GM19099 (cell line): Measurements from ENCODE around the gene FAM217B.

Source experiments
- POLR2A ChIP-seq: IDR thresholded peaks from 3 replicates; pipeline ENCODE4 v1.6.1; 2011; ENCODE audit warnings: low read depth; ENCODE audit not compliant: insufficient read length; ENCODE audit errors: extremely low read depth

FAM217B gene, protein sequence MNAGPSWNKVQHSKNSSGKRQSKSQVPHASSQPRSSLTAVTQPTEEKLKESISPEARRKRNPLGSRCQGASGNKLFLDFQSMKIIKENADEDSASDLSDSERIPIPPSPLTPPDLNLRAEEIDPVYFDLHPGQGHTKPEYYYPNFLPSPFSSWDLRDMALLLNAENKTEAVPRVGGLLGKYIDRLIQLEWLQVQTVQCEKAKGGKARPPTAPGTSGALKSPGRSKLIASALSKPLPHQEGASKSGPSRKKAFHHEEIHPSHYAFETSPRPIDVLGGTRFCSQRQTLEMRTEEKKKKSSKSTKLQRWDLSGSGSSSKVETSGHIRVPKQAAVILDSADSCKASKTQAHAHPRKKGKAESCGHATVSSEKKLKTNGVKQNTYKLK

DNA sequence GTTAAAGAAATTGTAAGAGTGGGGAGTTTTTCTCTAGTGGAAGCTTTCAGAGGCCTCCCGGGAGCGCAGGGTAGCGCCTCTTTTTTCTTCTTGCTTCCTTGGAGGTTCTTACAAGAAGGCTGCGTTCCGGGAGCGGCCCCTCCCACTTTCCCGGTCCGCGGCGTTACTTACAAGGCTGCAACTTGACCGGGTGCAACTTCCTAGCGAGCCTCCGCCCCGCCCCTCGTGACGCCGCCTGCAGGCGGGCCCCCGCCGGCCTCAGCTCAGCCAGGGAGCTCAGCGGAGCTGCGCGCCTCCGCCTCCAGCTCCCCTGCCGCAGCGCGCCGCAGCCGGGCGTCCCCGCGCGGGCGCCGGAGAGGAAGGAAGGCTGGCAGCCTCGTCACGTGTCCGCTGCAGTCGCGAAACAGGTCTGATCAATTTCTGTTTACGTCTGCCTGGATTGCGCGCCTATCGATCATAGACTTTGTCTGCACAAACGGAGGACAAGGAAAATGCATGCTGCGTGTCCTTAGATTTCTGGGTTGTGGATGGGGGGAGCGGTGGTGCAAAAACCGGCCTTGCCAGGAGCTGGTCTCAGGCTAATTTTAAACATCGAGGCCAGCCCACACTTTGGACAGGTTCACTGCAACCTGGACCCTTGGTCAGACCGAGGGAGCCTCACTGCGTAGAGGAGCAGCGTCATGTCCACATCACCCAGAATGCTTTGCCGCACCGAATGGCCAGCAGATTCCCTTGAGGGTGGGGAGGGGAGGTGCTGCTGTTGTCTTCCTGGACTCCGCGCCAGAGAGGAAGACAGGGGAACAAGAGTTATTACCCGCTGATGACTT is at the start of gene FAM217B, which contains the start of gene PPP1R3D:
TSS of gene FAM217B (plus strand) at position 261 of the 827 bp plus-strand sequence. CDS start 3,555 bp downstream, outside the sequence.
TSS of gene PPP1R3D (minus strand) at position 177 of the 827 bp plus-strand sequence. CDS start 374 bp downstream, outside the sequence.
- TF ChIP-seq POLR2A = peak; percentile 85

DNA sequence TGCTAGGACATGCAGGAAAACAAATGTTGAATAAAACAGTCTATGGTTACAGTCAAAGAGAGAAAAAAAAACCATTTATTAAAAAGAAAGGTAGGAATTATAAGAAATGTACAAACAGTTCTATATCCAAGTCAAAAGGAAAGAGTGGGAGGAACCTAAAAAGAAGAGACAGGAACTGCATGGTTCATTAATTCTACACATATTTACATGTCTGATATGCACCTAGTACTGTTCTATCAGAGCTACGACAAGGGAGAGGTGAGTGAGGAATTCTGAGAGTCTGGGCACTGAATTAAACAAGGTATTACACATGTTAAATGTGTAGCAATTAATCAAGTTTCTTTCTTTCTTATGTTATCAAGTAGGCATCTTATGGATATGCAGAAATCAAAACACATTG is 48.6 kb upstream of the FAM217B start:
- no peak for TF ChIP-seq POLR2A

DNA sequence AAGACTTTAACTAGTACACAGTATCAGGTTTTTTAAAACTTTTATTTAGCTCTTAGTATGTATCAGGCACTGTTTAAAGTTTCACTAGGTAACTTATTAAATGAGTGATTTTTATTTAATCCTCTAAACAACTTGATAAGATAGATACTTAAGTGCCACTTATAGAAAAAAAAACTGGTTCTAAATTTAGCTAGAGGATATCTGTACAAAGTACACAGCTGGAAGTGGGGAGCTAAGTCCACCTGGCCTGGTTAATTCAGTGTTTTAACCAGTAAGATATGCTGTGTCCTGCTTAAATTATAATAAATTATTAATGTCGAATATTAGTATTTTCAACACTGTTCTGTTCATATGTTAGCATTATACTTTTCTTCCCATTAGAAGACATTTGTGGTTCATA is 44.3 kb upstream of the FAM217B start:
- TF ChIP-seq POLR2A = no peak

DNA sequence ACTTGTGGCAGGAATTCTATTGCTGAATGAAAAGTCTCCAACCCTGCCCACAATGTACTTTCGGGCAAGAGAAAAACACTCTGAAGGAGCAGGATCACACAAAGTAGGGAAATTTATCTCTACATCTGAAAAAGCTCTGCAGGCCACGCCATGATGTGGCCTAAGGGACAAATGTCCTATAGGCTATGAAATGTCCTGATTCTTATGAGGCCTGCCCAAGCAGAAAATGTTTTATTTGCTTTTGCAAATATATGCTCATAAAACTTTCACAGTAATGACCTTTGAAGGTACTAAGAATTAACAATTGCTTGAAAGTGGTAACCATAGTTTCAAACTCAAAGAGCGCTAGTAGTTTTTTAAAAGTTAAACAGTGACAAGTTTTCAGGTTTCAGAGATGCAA is 37.7 kb upstream of the FAM217B start:
- TF ChIP-seq POLR2A = no peak

DNA sequence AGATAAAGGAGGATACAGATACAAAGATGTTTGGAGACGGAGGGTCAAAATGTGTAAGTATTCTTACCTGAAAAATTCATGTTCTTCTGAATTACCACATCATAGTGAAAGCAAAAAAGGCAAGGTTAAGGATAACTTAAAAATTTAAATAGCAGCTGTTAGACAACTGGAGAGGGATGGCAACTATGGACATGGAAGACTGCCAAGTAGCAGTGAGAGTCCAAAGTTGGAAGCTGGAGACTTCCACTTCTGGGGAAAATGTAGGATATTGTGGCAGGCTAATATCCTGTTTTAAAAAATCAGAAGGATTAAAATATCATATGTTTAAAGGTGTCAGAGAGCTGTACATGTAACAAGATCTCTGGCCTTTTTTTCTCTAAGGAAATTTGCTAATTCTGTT is 36.6 kb upstream of the FAM217B start:
- no peak for TF ChIP-seq POLR2A

DNA sequence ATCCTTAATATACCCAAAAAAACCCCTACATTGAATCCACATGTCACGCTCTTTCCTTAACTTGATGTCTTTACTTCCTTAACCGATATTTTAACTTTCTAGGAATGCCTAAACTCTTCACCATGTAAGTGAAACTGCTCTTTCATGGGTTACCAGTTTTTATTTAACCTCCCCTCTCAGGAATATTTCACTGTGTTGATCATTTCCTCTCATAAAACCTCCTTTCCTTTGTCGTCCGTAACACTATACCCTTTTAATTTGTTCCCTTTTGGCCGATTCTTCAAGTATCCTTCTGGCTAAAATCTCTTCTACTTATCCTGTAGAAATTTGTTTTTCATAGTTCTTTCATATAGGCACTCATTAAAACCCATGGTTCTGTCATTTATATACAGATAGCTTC is 31.3 kb upstream of the FAM217B start:
- no peak for TF ChIP-seq POLR2A

DNA sequence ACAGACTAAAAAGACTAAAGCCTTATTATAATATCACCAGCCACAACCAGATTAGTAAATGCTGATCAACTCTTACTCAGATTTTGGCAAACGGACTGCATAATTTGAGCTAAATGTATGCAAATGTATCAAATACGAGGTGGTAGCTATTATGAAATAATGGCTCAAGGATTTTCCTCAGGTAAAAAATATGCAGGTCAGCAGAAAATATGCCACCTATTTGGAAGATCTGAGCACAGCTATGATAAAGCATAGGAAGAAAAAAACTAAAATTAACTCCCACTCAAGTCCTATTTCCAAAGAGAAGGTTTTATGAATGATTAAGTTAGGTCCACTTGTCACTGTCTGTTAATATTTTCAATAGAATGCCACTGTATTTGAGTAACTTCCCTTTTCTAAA is 29.1 kb upstream of the FAM217B start:
- TF ChIP-seq POLR2A = no peak

DNA sequence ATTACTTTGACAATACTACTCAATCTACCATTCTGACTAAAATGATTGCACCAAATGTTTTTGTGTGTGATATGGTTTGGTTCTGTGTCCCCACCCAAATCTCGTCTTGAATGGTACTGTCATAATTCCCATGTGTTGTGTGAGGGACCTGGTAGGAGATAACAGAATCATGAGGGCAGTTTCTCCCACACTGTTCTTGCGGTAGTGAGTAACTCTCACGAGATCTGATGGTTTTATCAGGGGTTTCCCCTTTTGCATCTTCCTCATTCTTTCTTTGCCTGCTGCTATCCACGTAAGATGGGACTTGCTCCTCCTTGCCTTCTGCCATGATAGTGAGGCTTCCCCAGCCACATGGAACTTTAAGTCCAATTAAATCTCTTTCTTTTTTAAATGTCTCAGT is 27.6 kb upstream of the FAM217B start:
- no peak for TF ChIP-seq POLR2A

DNA sequence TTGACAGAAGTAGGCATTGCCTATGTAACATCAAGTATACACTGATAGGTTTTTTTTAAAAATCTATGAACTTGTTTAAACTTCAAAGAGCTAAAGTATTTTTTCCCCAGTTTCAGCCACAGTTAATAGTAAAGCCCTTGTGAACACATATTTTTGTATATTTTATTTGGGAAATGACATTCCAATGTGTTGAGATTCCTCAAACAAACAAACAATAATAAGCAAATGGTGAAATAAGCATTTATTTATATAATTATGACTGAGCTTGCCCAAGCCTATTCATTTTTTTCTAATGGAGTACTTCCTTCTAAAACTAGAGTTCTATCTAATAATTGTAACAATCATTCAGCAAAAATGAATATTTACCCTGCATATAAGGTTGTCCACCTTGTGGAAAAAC is 19.2 kb upstream of the FAM217B start:
- no peak for TF ChIP-seq POLR2A

DNA sequence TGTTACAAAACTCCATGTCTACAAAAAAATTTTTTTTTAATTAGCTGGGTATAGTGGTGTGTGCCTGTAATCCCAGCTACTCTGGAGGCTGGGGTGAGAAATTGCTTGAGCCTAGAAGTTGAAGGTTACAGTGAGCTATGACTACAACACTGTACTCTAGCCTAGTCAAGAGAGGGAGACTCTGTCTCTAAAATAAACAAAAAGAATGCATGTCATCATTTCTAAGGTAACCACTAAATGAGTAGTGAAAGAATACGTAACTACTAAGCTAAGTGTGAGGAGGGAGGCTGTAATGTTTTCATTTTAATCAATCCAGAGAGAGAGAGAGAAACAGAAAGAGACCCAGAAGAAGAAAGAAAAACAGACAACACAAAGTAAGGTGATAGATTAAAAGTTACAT is 16.7 kb upstream of the FAM217B start:
- no peak for TF ChIP-seq POLR2A

DNA sequence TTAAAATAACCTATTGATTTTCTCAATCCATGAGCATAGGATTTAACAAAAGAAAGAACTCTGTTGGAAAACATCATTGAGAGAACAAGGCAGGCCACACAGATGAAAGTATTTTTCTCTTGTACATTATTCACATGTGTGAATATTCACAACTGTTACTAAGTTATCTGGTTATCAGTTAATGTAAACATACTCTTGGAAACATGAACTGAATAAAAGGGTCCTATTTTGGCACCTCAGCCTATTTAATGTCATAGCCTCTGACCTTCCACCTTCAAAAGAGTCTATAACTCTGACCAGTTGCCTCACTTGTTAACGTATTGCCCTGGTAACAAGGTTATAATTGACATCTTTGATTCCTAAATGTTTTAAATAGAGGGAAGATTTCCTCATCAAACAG is 14.8 kb upstream of the FAM217B start:
- TF ChIP-seq POLR2A = no peak

DNA sequence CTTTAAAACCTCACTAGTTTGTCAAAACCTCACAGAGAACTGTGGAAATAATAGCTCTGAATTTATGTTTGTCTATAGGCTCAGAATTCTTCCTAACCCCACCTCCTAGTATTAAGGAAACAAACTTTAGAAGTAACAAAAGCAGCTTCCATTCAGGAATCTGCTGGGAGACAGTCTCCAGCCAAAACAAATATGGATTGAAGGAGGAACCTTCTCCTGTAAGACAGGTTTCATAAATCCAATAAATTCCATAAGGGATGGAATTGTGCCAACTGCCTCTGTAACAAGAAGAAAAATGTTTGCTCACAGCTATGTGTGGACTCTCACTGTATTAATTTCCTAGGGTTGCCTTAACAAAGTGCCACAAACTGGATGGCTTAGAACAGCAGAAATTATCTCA is 14.3 kb upstream of the FAM217B start:
- TF ChIP-seq POLR2A = no peak

DNA sequence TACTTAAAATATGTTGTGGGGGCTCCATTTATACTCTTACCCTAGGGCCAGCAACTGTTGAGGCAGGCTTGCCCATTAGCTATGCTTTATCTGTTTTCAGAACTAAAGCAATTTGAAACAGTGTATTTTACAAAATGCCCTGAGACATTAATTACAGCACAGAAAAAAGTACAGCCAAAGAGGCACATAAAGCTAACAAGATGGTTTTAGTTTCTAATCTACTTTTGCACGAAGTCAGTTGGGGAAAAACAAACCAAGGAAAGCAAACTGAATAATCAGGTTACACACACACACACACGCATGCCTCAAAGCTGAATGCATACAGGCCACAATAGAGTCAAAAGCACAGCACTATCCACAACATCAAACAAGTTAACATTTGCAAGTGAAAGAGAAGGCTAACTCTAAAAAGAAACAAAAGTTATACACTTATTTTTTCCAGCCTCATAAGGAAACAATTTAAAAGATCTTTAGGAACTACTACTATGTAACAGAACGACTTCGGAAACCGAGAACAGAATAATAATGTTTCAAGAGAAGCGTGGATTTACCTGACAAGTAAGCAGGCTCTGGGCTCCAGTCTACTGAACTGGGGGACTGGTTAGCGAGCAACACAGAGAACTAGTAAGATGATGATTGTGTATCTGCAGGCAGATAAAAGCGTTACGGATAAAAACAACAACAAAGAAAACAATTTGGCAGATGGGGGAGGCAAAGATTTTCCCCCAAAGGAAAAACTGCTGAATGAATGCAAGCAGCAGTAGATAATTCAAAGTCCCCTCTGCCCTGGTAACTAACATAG is 8.5 kb upstream of the FAM217B start:
- TF ChIP-seq POLR2A = no peak

DNA sequence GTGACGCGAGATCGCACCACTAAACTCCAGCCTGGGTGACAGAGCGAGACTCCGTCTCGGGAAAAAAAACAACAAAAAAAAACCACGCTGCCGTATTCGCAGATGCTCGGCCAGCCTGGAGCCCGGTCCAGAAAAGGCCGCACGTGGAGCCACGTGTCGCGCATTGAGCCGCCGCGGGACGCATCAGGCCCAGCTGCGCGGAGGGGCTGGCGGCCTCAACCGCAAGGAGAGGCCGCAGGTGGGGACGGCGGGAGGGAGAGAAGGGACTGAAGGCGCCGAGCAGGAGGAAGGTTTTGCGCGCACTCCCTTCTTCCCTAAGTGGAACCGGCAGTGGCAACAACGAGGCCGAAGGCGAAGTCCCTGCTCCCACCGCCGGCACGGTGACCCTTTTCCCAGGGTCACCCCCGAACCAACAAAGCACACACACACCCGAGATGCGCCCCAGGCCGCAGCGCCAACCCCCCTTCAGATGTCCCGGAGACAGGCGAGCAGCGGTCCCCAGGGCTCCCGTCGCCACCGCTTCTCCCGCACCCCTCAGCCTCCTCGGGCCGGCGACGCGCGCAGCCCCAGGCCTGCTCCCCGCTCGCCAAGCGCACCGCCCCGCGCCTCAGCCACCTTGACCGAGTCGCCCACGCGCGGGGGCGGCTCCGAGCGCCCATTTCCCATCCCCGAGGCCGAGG is 7.4 kb upstream of the FAM217B start:
- no peak for TF ChIP-seq POLR2A
